ENCODE data around the gene CNKSR1. TPM values are rescaled to one million over a fixed set of nuclear protein-coding genes. Genes with fewer than 3 reads are reported as not detected.

Gene CNKSR1
- total RNA-seq, 2 experiments from 2014 or later, result 2.3 to 3.6 TPM

DNA sequence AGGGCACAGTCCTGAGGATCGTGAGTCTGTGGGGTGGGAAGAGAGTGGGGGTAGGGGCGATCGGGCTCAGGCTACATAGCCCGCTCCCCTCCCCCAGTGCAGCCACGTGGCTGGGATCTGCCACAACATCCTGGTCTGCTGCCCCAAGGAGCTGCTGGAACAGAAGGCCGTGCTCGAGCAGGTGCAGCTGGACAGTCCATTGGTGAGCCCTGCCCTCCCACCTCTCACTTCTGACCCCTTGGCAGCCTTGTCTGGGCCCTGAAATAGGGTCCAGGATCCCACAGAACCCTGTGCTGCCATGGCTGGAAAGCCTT, 5.0 kb downstream of the CNKSR1 start:
- Mint-ChIP-seq H3K27me3 (no peaks in the 10 kb centered on the region), H3K27ac (no peak overlapping the region), H3K9me3 (no peaks in the 10 kb centered on the region), H3K36me3 (ENCODE audit: low read depth) (no peaks in the 10 kb centered on the region), H3K4me1 (ENCODE audit: low read depth) (no peaks in the 10 kb centered on the region), H3K4me3 (no peak overlapping the region)
- DNase-seq (no peak), ATAC-seq (ENCODE audit: poor library complexity) (no peak)
- H3K27me3 ChIP-seq (ENCODE audit: control insufficient read depth in 1 of 2, insufficient read depth in 2 of 2, low read length in 2 of 2), result no peaks in the 10 kb centered on the region
- no peaks in the 10 kb centered on the region for H3K9me3 ChIP-seq (ENCODE audit: control insufficient read depth in 1 of 2, insufficient read depth in 1 of 2, low read length in 2 of 2)
- no peaks in the 10 kb centered on the region for H3K36me3 ChIP-seq (ENCODE audit: insufficient read depth, low read length)
- TF ChIP-seq, protein P1, sequence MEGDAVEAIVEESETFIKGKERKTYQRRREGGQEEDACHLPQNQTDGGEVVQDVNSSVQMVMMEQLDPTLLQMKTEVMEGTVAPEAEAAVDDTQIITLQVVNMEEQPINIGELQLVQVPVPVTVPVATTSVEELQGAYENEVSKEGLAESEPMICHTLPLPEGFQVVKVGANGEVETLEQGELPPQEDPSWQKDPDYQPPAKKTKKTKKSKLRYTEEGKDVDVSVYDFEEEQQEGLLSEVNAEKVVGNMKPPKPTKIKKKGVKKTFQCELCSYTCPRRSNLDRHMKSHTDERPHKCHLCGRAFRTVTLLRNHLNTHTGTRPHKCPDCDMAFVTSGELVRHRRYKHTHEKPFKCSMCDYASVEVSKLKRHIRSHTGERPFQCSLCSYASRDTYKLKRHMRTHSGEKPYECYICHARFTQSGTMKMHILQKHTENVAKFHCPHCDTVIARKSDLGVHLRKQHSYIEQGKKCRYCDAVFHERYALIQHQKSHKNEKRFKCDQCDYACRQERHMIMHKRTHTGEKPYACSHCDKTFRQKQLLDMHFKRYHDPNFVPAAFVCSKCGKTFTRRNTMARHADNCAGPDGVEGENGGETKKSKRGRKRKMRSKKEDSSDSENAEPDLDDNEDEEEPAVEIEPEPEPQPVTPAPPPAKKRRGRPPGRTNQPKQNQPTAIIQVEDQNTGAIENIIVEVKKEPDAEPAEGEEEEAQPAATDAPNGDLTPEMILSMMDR (IDR thresholded peaks at IDR 0.05), result no peak
- H3K4me1 ChIP-seq (ENCODE audit: insufficient read depth, low read length), result no peaks in the 10 kb centered on the region
- CTCF ChIA-PET, result interaction anchor here (1.3 kb wide), 1 partner anchor 52 kb away, joined by 4 read pairs; the partner anchor contains the start of gene CEP85
- intact Hi-C loops (cut with DNase I, micrococcal nuclease), result loop anchor here in 1 of 2 experiments (5.0 kb wide), 1 partner anchor 40 kb away; no protein-coding TSS in a partner anchor
- POLR2A ChIA-PET, result no interaction called here
- H3K27ac ChIP-seq (ENCODE audit: low read depth in 1 of 2, low read length in 2 of 2), result no peak overlapping the region
- no peak overlapping the region for H3K4me3 ChIP-seq (ENCODE audit: low read length)

GRCh38 chr1:26184086-26184485, 6.8 kb downstream of the CNKSR1 start:
- Histone ChIP-seq H3K36me3 (ENCODE audit: insufficient read depth, low read length) (no peaks in the 10 kb centered on the region), H3K9me3 (ENCODE audit: control insufficient read depth in 1 of 2, insufficient read depth in 1 of 2, low read length in 2 of 2) (no peaks in the 10 kb centered on the region), H3K27me3 (ENCODE audit: control insufficient read depth in 1 of 2, insufficient read depth in 2 of 2, low read length in 2 of 2) (no peaks in the 10 kb centered on the region), H3K4me3 (ENCODE audit: low read length) (no peak overlapping the region), H3K4me1 (ENCODE audit: insufficient read depth, low read length) (no peaks in the 10 kb centered on the region), H3K27ac (ENCODE audit: low read depth in 1 of 2, low read length in 2 of 2) (no peak overlapping the region)
- Mint-ChIP-seq H3K27me3 (no peaks in the 10 kb centered on the region), H3K9me3 (no peaks in the 10 kb centered on the region), H3K4me1 (ENCODE audit: low read depth) (no peaks in the 10 kb centered on the region), H3K4me3 (no peak overlapping the region), H3K27ac (no peak overlapping the region), H3K36me3 (ENCODE audit: low read depth) (no peaks in the 10 kb centered on the region)
- no peak for ATAC-seq (ENCODE audit: poor library complexity)
- TF ChIP-seq, protein P1 (IDR thresholded peaks at IDR 0.05), result no peak
- ChIA-PET CTCF (no interaction called here), POLR2A (no interaction called here)
- intact Hi-C loops (cut with DNase I, micrococcal nuclease), result loop anchor here in 1 of 2 experiments (5.0 kb wide), 1 partner anchor 38 kb away; no protein-coding TSS in a partner anchor
- DNase-seq, result no peak

DNA sequence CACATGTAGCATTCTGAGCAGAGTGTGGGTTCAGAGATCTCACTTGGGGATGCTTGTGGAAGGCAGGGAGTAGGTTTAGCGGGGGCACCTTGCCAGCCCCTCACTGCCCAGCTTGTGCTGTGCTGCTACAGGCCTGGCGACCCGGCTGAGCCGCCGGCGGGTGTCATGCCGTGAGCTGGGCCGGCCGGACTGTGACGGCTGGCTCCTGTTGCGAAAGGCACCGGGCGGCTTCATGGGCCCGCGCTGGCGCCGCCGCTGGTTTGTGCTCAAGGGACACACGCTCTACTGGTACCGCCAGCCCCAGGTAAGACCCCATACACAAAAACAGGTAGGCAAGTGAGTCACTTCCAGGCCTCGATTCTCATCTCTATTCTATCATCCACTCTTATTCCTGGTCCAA, 7.6 kb downstream of the CNKSR1 start:
- ChIA-PET POLR2A (no interaction called here), CTCF (no interaction called here)
- no peaks in the 10 kb centered on the region for H3K36me3 Mint-ChIP-seq (ENCODE audit: low read depth)
- H3K4me3 Mint-ChIP-seq, result no peak overlapping the region
- Histone ChIP-seq H3K27ac (ENCODE audit: low read depth in 1 of 2, low read length in 2 of 2) (no peak overlapping the region), H3K4me3 (ENCODE audit: low read length) (no peak overlapping the region), H3K27me3 (ENCODE audit: control insufficient read depth in 1 of 2, insufficient read depth in 2 of 2, low read length in 2 of 2) (no peaks in the 10 kb centered on the region), H3K4me1 (ENCODE audit: insufficient read depth, low read length) (no peaks in the 10 kb centered on the region), H3K36me3 (ENCODE audit: insufficient read depth, low read length) (no peaks in the 10 kb centered on the region), H3K9me3 (ENCODE audit: control insufficient read depth in 1 of 2, insufficient read depth in 1 of 2, low read length in 2 of 2) (no peaks in the 10 kb centered on the region)
- H3K4me1 Mint-ChIP-seq (ENCODE audit: low read depth), result no peaks in the 10 kb centered on the region
- TF ChIP-seq, protein P1 (IDR thresholded peaks at IDR 0.05), result no peak
- no peak for ATAC-seq (ENCODE audit: poor library complexity)
- H3K27ac Mint-ChIP-seq, result no peak overlapping the region
- no peaks in the 10 kb centered on the region for H3K27me3 Mint-ChIP-seq
- H3K9me3 Mint-ChIP-seq, result no peaks in the 10 kb centered on the region
- no peak for DNase-seq
- intact Hi-C loops (cut with DNase I, micrococcal nuclease), result loop anchor here in 1 of 2 experiments (5.0 kb wide), 1 partner anchor 37 kb away; no protein-coding TSS in a partner anchor
